ENCODE data around the gene EMID1.
"Not testable (repeated sequence)": the region's sequence is repeated elsewhere in the genome, so short reads cannot be mapped to it uniquely, and the experiment has no call there.

EMID1 gene

GRCh38 chr22:29245626-29246385, 40.1 kb downstream of the EMID1 start:
- H3K4me3 ChIP-seq (replicated peaks; ENCODE audit: low read depth, low read length): no peak overlapping the region
- TF ChIP-seq, protein P1, sequence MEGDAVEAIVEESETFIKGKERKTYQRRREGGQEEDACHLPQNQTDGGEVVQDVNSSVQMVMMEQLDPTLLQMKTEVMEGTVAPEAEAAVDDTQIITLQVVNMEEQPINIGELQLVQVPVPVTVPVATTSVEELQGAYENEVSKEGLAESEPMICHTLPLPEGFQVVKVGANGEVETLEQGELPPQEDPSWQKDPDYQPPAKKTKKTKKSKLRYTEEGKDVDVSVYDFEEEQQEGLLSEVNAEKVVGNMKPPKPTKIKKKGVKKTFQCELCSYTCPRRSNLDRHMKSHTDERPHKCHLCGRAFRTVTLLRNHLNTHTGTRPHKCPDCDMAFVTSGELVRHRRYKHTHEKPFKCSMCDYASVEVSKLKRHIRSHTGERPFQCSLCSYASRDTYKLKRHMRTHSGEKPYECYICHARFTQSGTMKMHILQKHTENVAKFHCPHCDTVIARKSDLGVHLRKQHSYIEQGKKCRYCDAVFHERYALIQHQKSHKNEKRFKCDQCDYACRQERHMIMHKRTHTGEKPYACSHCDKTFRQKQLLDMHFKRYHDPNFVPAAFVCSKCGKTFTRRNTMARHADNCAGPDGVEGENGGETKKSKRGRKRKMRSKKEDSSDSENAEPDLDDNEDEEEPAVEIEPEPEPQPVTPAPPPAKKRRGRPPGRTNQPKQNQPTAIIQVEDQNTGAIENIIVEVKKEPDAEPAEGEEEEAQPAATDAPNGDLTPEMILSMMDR (IDR thresholded peaks at IDR 0.05; ENCODE audit: low read depth, low read length, missing control alignments): peak; percentile 98
- no peak for DNase-seq (ENCODE audit: extremely low read depth, low read depth)

- not testable (repeated sequence) for H3K4me3 ChIP-seq (replicated peaks; ENCODE audit: low read depth, low read length); DNase-seq (ENCODE audit: extremely low read depth, low read depth)
These were observed 42.2 kb downstream of the EMID1 start for GRCh38 chr22:29247891-29248290.

DNA sequence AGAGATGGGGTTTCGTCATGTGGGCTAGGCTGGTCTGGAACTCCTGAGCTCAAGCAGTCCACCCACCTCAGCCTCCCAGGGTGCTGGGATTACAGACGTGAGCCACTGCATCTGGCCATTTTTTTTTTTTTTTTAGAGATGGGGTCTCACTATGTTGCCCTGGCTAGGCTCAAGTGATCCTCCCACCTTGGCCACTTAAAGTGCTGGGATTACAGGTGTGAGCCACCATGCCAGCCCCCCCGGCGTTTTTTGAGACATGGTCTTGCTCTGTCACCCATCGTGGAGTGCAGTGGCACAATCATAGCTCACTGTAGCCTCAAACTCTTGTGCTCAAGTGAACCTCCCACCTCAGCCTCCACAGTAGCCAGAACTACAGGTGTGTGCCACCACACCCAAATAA, 45.6 kb downstream of the EMID1 start:
- TF ChIP-seq, protein P1 (IDR thresholded peaks at IDR 0.05; ENCODE audit: low read depth, low read length, missing control alignments): no peak
- no peak for DNase-seq (ENCODE audit: extremely low read depth, low read depth)
- no peak overlapping the region for H3K4me3 ChIP-seq (replicated peaks; ENCODE audit: low read depth, low read length)

- DNase-seq (ENCODE audit: extremely low read depth, low read depth): no peak
- TF ChIP-seq, protein P1 (IDR thresholded peaks at IDR 0.05; ENCODE audit: low read depth, low read length, missing control alignments): no peak
These were observed 46.5 kb downstream of the EMID1 start for GRCh38 chr22:29251981-29252911.

DNA sequence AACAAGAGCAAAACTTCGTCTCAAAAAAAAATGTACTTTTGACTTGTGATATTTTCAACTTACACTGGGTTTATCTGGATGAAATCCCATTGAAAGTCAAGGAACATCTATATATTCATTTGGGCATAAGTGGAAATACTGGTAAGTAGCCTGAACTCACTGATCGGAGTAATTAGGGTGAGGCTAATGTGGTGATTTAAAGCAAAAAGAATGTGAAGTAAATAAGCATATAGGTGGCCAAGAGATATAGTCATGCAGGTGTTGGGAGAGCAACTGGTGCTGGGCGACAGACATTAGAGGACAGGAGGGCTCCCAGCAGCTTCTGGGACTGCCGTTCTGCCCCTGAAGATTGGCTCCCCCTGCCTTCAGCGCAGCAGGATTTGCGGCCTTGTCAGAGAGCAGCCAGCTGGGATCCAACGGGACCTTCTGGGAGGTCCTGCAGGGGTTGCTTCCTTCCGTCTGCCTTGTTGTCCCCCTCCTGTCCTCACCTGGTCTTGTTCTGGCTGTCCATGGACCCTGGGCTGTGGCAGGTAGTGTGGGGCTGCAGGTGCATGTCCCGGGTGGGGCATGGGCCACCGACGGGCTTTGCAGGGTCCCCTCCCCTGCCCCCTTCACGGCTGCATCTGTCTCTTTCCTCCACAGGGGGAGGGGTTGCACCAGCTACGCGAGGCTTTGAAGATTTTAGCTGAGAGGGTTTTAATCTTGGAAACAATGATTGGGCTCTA, 48.0 kb downstream of the EMID1 start:
- no peak for DNase-seq (ENCODE audit: extremely low read depth, low read depth)
- TF ChIP-seq, protein P1 (IDR thresholded peaks at IDR 0.05; ENCODE audit: low read depth, low read length, missing control alignments): no peak
- H3K4me3 ChIP-seq (replicated peaks; ENCODE audit: low read depth, low read length): no peak overlapping the region

More at GRCh38 chr22:29251981-29252911, 46.5 kb downstream of the EMID1 start:
- H3K4me3 ChIP-seq (replicated peaks; ENCODE audit: low read depth, low read length): no peak overlapping the region

GRCh38 chr22:29254286-29254660, 48.6 kb downstream of the EMID1 start:
- DNase-seq (ENCODE audit: extremely low read depth, low read depth): no peak
- TF ChIP-seq, protein P1 (IDR thresholded peaks at IDR 0.05; ENCODE audit: low read depth, low read length, missing control alignments): no peak
- H3K4me3 ChIP-seq (replicated peaks; ENCODE audit: low read depth, low read length): no peak overlapping the region
